Tibial artery (tissue), 4 donors: ENCODE measurements around the gene CFAP61.

Experiments used
- DNase-seq, 2 donors: peaks; one replicate each; pipeline ENCODE4 v3.0.0-alpha.2; 2019
- H3K27ac ChIP-seq, 2 donors: fragments of 200-600 bp; sonication (generic) in 1 of 2; 1 replicate in 1 of 2; 2 replicates in 1 of 2; pipeline ENCODE4 v1.5.1; 2018 to 2019; ENCODE audit warnings: mild to moderate bottlenecking in 1 of 2
- H3K27me3 ChIP-seq, 2 donors: fragments of 200-600 bp; sonication (generic) in 1 of 2; one replicate each; pipeline versions ENCODE4 v1.5.1 to v1.6.0; 2016 to 2019
- H3K36me3 ChIP-seq, 3 donors: fragments of 200-600 bp; sonication (generic) in 2 of 3; one replicate each; pipeline ENCODE4 v1.5.1; 2016 to 2019; ENCODE audit warnings: mild to moderate bottlenecking in 2 of 3
- H3K4me1 ChIP-seq, 4 donors: fragments of 200-600 bp; sonication (generic) in 2 of 4; 1 replicate in 3 of 4; 2 replicates in 1 of 4; pipeline ENCODE4 v1.5.1; 2016 to 2019
- H3K4me3 ChIP-seq, 2 donors: fragments of 200-600 bp; sonication (generic) in 1 of 2; 1 replicate in 1 of 2; 2 replicates in 1 of 2; pipeline ENCODE4 v1.5.1; 2018 to 2019; ENCODE audit warnings: mild to moderate bottlenecking in 2 of 2
- H3K9me3 ChIP-seq, 3 donors: fragments of 200-600 bp; sonication (generic) in 1 of 3; one replicate each; pipeline ENCODE4 v1.5.1; 2016 to 2019
- intact Hi-C: fragments of 100-400 bp; cut with DNase I; formaldehyde crosslinking; loops from one replicate; pipeline ENCODE4 v1.15.0; 2023; ENCODE audit warnings: low total_unique reads
- TF ChIP-seq, protein P1 (sequence below), 2 experiments: fragments of 200-600 bp in 1 of 2; fragments of 450-650 bp in 1 of 2; IDR thresholded peaks; one replicate each; pipeline ENCODE4 v1.5.1; 2017 to 2019; ENCODE audit warnings: antibody characterized with exemption in 2 of 2, mild to moderate bottlenecking in 1 of 2, moderate library complexity in 1 of 2

CFAP61 gene

DNA sequence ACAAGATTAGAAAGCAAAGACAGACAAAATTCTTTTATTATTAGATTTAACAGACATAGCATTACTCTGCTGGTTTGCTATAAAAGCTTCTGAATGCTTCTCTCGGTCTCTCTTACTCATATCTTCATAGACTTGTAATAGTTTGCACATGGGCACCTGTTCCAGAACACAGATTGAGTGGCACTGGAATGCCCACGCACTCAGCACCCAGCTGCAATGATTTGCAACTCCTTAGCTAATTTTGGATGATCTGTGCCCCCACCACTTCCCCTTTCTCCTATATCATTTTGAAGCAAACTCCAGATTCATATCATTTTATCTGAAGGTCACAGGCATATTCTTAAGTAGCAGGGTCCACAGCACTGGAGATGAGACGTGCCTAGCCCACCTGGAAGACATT lies 148.8 kb downstream of the CFAP61 start:
- DNase-seq, result no peak
- H3K9me3 ChIP-seq, result no peaks in the 10 kb centered on the region
- intact Hi-C loops, result no loop called here
- H3K36me3 ChIP-seq, result no peaks in the 10 kb centered on the region
- no peaks in the 10 kb centered on the region for H3K27me3 ChIP-seq
- TF ChIP-seq, protein P1, sequence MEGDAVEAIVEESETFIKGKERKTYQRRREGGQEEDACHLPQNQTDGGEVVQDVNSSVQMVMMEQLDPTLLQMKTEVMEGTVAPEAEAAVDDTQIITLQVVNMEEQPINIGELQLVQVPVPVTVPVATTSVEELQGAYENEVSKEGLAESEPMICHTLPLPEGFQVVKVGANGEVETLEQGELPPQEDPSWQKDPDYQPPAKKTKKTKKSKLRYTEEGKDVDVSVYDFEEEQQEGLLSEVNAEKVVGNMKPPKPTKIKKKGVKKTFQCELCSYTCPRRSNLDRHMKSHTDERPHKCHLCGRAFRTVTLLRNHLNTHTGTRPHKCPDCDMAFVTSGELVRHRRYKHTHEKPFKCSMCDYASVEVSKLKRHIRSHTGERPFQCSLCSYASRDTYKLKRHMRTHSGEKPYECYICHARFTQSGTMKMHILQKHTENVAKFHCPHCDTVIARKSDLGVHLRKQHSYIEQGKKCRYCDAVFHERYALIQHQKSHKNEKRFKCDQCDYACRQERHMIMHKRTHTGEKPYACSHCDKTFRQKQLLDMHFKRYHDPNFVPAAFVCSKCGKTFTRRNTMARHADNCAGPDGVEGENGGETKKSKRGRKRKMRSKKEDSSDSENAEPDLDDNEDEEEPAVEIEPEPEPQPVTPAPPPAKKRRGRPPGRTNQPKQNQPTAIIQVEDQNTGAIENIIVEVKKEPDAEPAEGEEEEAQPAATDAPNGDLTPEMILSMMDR (IDR thresholded peaks at IDR 0.05), result no peak
- H3K27ac ChIP-seq, result no peak overlapping the region
- H3K4me3 ChIP-seq, result no peak overlapping the region
- H3K4me1 ChIP-seq, result no peaks in the 10 kb centered on the region

DNA sequence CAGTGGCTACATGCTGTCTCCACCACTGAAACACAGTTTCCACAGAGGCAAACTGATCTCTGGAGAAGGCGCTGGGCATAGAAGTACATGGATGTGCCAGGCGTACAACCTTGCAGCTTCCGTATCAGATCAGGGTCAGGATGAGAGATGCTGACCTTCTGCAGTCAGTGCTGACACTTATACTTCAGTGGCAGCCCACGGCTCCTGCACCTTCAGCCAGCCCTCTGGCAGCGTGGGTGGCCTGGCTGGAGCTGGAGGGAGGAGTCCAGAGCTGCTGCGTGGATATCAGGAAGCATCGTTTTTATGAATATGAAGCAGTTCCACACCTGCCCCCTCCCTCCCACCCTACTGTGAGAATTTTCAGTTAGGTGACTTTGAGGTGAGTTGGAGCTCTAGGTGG lies 149.3 kb downstream of the CFAP61 start:
- no peaks in the 10 kb centered on the region for H3K36me3 ChIP-seq
- DNase-seq, result no peak
- TF ChIP-seq, protein P1 (IDR thresholded peaks at IDR 0.05), result no peak
- no peak overlapping the region for H3K27ac ChIP-seq
- no peaks in the 10 kb centered on the region for H3K27me3 ChIP-seq
- intact Hi-C loops, result no loop called here
- H3K4me1 ChIP-seq, result no peaks in the 10 kb centered on the region
- no peaks in the 10 kb centered on the region for H3K9me3 ChIP-seq
- H3K4me3 ChIP-seq, result no peak overlapping the region

DNA sequence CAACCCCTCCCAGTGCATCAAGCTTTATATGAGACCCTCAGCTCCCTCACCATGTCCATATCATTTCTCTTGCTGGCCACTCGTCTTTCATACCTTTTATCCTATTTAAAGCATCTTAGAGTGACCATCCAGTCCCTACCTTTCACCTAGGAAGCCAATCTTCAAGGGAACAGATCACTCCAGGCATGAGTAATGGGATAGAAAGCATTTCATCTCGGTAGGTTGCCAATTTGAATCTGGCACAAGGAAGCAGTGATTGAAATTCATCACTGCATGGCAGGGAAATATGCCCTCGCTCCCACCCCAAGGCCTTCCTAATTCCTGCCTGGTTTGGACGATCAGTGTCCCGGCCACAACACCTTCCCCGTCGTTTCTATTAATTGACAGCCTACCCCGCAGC lies 150.4 kb downstream of the CFAP61 start:
- DNase-seq, result no peak

DNA sequence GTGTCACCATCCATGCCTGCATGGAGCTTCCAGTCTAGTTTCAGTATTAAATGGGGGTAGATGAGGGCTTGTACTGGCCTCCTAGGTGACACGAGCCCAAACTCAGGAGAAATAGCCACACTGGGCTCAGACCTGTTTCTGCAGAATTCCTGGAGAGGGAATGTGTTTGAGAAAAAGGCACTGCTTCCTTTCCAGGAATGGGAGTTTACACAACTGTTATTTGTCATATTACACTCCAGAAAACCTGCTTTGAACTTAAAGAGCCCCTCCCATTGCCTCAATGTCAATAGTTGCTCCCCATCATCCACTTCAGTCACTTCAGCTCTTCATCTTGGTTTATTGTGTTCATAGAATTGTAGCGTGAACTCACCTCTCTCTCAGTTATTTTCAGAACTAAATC lies 151.5 kb downstream of the CFAP61 start:
- intact Hi-C loops, result no loop called here
- H3K4me1 ChIP-seq, result peaks cover 0 to 4% (median 0%) of the 10 kb centered on the region in 4 donors
- H3K36me3 ChIP-seq, result no peaks in the 10 kb centered on the region
- TF ChIP-seq, protein P1 (IDR thresholded peaks at IDR 0.05), result no peak
- H3K27ac ChIP-seq, result no peak overlapping the region
- no peak overlapping the region for H3K4me3 ChIP-seq
- no peaks in the 10 kb centered on the region for H3K9me3 ChIP-seq
- H3K27me3 ChIP-seq, result no peaks in the 10 kb centered on the region
- DNase-seq, result no peak

More for the DNA sequence above, 150.4 kb downstream of the CFAP61 start:
- Histone ChIP-seq H3K4me3 (no peak overlapping the region), H3K9me3 (no peaks in the 10 kb centered on the region), H3K27ac (no peak overlapping the region), H3K4me1 (peaks cover 0 to 4% (median 0%) of the 10 kb centered on the region in 4 donors), H3K27me3 (no peaks in the 10 kb centered on the region), H3K36me3 (no peaks in the 10 kb centered on the region)
- intact Hi-C loops, result no loop called here
- TF ChIP-seq, protein P1 (IDR thresholded peaks at IDR 0.05), result no peak

DNA sequence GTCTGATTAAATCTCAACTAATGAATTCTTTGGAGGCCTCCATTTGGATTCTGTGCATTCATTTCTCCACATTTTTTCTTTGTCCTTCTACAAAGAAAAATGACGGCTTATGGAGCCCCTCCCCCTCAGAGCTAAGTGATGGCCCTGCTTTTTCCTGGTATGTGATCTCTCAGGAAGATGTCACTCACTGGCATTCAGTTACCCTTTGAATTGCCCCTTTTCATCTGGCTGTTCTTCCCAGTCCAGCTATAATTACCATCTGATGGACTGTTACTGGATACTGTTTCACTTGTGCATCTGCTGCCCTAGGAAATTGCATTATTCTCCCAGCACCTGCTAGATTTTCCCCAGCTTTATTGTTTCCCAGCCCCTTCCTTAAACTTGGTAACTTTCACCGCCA lies 151.9 kb downstream of the CFAP61 start:
- Histone ChIP-seq H3K27me3 (no peaks in the 10 kb centered on the region), H3K4me1 (peaks cover 0 to 4% (median 0%) of the 10 kb centered on the region in 4 donors), H3K4me3 (no peak overlapping the region), H3K36me3 (no peaks in the 10 kb centered on the region), H3K27ac (no peak overlapping the region), H3K9me3 (no peaks in the 10 kb centered on the region)
- intact Hi-C loops, result no loop called here
- no peak for DNase-seq
- TF ChIP-seq, protein P1 (IDR thresholded peaks at IDR 0.05), result no peak
